Measurements from ENCODE around the gene PRR35. TPM values are rescaled to one million over a fixed set of nuclear protein-coding genes. Genes with fewer than 3 reads are reported as not detected.

PRR35 gene
- total RNA-seq, 6 experiments from 2014 or later = not detected

- H3K27me3 Mint-ChIP-seq (ENCODE audit: insufficient read depth) = peaks cover 9% of the 10 kb centered on the region
- H3K9me3 Mint-ChIP-seq = no peaks in the 10 kb centered on the region
- TF ChIP-seq CTCF (IDR thresholded peaks at IDR 0.05) = no peak
- no peak for DNase-seq
- peaks cover 26% of the 10 kb centered on the region for H3K4me1 Mint-ChIP-seq (ENCODE audit: low read depth)
- H3K4me3 Mint-ChIP-seq = no peak overlapping the region
- H3K27ac Mint-ChIP-seq = peak overlapping the region; percentile 38; the same call in 1 of the 2 replicates
- H3K36me3 Mint-ChIP-seq (ENCODE audit: low read depth) = peaks cover 4% of the 10 kb centered on the region; the same call in 1 of the 2 replicates
These were observed 26.0 kb downstream of the PRR35 start for GRCh38 chr16:586047-586644.

- no peak for DNase-seq
- Mint-ChIP-seq H3K9me3 (no peaks in the 10 kb centered on the region), H3K27ac (peak overlapping the region; percentile 97), H3K36me3 (ENCODE audit: low read depth) (peaks cover 4% of the 10 kb centered on the region; the same call in 1 of the 2 replicates), H3K27me3 (ENCODE audit: insufficient read depth) (peaks cover 9% of the 10 kb centered on the region), H3K4me3 (peak overlapping the region; percentile 95), H3K4me1 (ENCODE audit: low read depth) (peaks cover 33% of the 10 kb centered on the region)
- no peak for TF ChIP-seq CTCF (IDR thresholded peaks at IDR 0.05)
These were observed 26.7 kb downstream of the PRR35 start for GRCh38 chr16:586645-587590.

- peak; percentile 59 for DNase-seq
- H3K9me3 Mint-ChIP-seq = no peaks in the 10 kb centered on the region
- H3K27me3 Mint-ChIP-seq (ENCODE audit: insufficient read depth) = peaks cover 9% of the 10 kb centered on the region
- peak overlapping the region; percentile 95 for H3K4me3 Mint-ChIP-seq
- TF ChIP-seq CTCF (IDR thresholded peaks at IDR 0.05) = no peak
- peak overlapping the region; percentile 97 for H3K27ac Mint-ChIP-seq
- H3K4me1 Mint-ChIP-seq (ENCODE audit: low read depth) = peaks cover 37% of the 10 kb centered on the region
- H3K36me3 Mint-ChIP-seq (ENCODE audit: low read depth) = peaks cover 4% of the 10 kb centered on the region; the same call in 1 of the 2 replicates
These were observed 28.4 kb downstream of the PRR35 start for GRCh38 chr16:588639-588888.

- Mint-ChIP-seq H3K9me3 (no peaks in the 10 kb centered on the region), H3K27ac (peak overlapping the region; percentile 98), H3K4me3 (peak overlapping the region; percentile 95), H3K4me1 (ENCODE audit: low read depth) (peaks cover 37% of the 10 kb centered on the region), H3K36me3 (ENCODE audit: low read depth) (peaks cover 4% of the 10 kb centered on the region; the same call in 1 of the 2 replicates), H3K27me3 (ENCODE audit: insufficient read depth) (peaks cover 9% of the 10 kb centered on the region)
- TF ChIP-seq CTCF (IDR thresholded peaks at IDR 0.05) = no peak
- DNase-seq = peak; percentile 92
These were observed 28.9 kb downstream of the PRR35 start for GRCh38 chr16:588889-589657.

- H3K27ac Mint-ChIP-seq = peak within 1 kb of the TSS; percentile 98
- peaks cover 37% of the 10 kb centered on the region for H3K4me1 Mint-ChIP-seq (ENCODE audit: low read depth)
- peak; percentile 98 for DNase-seq
- peaks cover 4% of the 10 kb centered on the region; the same call in 1 of the 2 replicates for H3K36me3 Mint-ChIP-seq (ENCODE audit: low read depth)
- TF ChIP-seq CTCF (IDR thresholded peaks at IDR 0.05) = peak; percentile 50
- peak within 1 kb of the TSS; percentile 95 for H3K4me3 Mint-ChIP-seq
- H3K9me3 Mint-ChIP-seq = no peaks in the 10 kb centered on the region
- H3K27me3 Mint-ChIP-seq (ENCODE audit: insufficient read depth) = peaks cover 9% of the 10 kb centered on the region
These were observed 29.5 kb downstream of the PRR35 start, which contains the start of gene RAB40C for GRCh38 chr16:589658-590187. Gene RAB40C (plus strand): TSS chr16:590066. CDS start chr16:590292, 226 bp downstream.
